K562 (cell line): ENCODE results near the gene JDP2. TPM values are rescaled to one million over a fixed set of nuclear protein-coding genes. Genes with fewer than 3 reads are reported as not detected.

ENCODE experiments used
- ATF1 ChIP-seq, 2 experiments: fragments of 450-650 bp in 1 of 2; IDR thresholded peaks; 2 replicates each; pipeline ENCODE4 v1.6.1; 2016; ENCODE audit warnings: missing compliant biosample characterization in 1 of 2, missing genetic modification characterization in 1 of 2
- ELF1 ChIP-seq: fragments of 200-800 bp; sonication (Bioruptor generic); IDR thresholded peaks from 2 replicates; pipeline ENCODE4 v1.6.1; 2016; ENCODE audit warnings: missing genetic modification characterization, missing compliant biosample characterization
- GTF2A2 ChIP-seq: IDR thresholded peaks from 2 replicates; pipeline ENCODE4 v1.6.1; 2016; ENCODE audit warnings: mild to moderate bottlenecking, missing genetic modification characterization, missing compliant biosample characterization
- MCM7 ChIP-seq, 2 experiments: fragments of 450-650 bp; IDR thresholded peaks; 2 replicates each; pipeline ENCODE4 v1.6.1; 2016 to 2018
- MTA3 ChIP-seq: fragments of 450-650 bp; formaldehyde crosslinking; IDR thresholded peaks from 2 replicates; pipeline ENCODE4 v1.6.1; 2017; ENCODE audit warnings: mild to moderate bottlenecking, borderline replicate concordance
- NRF1 ChIP-seq, 2 experiments: fragments of 450-650 bp; IDR thresholded peaks in 1 of 2; conservative IDR thresholded peaks in 1 of 2; 2 replicates each; pipeline ENCODE4 v1.6.1; 2014; ENCODE audit warnings: mild to moderate bottlenecking in 2 of 2
- PCBP1 ChIP-seq: fragments of 200-400 bp; formaldehyde crosslinking; IDR thresholded peaks from 2 replicates; pipeline ENCODE4 v1.6.1; 2018; ENCODE audit warnings: mild to moderate bottlenecking, low read depth, low read length; ENCODE audit not compliant: poor library complexity, severe bottlenecking
- PHF8 ChIP-seq: fragments of 200-600 bp; sonication (generic); IDR thresholded peaks from 2 replicates; pipeline ENCODE4 v1.6.1; 2012; ENCODE audit warnings: mixed run types, mild to moderate bottlenecking, inconsistent platforms, low read length, moderate library complexity, borderline replicate concordance
- PRDM10 ChIP-seq: fragments of 450-650 bp; IDR thresholded peaks from 2 replicates; pipeline ENCODE4 v1.6.1; 2018; ENCODE audit not compliant: partially characterized antibody
- SETDB1 ChIP-seq: IDR thresholded peaks from one replicate; pipeline ENCODE4 v1.6.1; 2012; ENCODE audit warnings: low read length, control low read depth, inconsistent platforms
- SPI1 ChIP-seq: IDR thresholded peaks from 2 replicates; pipeline ENCODE4 v1.6.1; 2011; ENCODE audit warnings: low read depth, low read length, control low read depth, borderline replicate concordance
- VEZF1 ChIP-seq: fragments of 200-800 bp; sonication (Bioruptor generic); IDR thresholded peaks from 2 replicates; pipeline ENCODE4 v1.6.1; 2017; ENCODE audit warnings: missing genetic modification characterization, missing compliant biosample characterization
- ZBTB12 ChIP-seq: fragments of 250-450 bp; sonication (Bioruptor Pico); IDR thresholded peaks from 2 replicates; pipeline ENCODE4 v1.4.0; 2020
- ZNF740 ChIP-seq, 3 experiments: fragments of 200-800 bp in 1 of 3; sonication (Bioruptor generic) in 1 of 3; sonication (generic) in 1 of 3; formaldehyde crosslinking in 1 of 3; IDR thresholded peaks; 2 replicates each; pipeline versions ENCODE4 v1.6.1 to v1.8.0; 2016 to 2022; ENCODE audit warnings: mild to moderate bottlenecking in 2 of 3, missing compliant biosample characterization in 2 of 3, missing genetic modification characterization in 2 of 3, missing genetic modification reagents in 1 of 3
- ZNF77 ChIP-seq: fragments of 250-450 bp; sonication (Bioruptor Pico); IDR thresholded peaks from 2 replicates; pipeline ENCODE4 v1.5.0; 2020
- polyA plus RNA-seq, 8 experiments: library from polyadenylated mRNA; depleted of rRNA in 4 of 8; stranded (reverse) in 5 of 8; unstranded in 3 of 8; fragments of >200 nt; fragmentation: Nextera tagmentation in 2 of 8; fragmentation: Illumina TruSeq in 1 of 8; extraction: Ambion mirVana in 2 of 8; extraction: Trizol in 1 of 8; gene quantifications; 2 replicates each; pipeline versions ENCODE4 v1.2.1 to v1.2.3, GENCODE V29; 2011 to 2014; ENCODE audit warnings: inconsistent platforms in 1 of 8, missing spikeins in 1 of 8
- total RNA-seq, 7 experiments: library from RNA; depleted of rRNA in 6 of 7; stranded (reverse); fragments of >200 nt in 6 of 7; fragmentation: Illumina TruSeq in 2 of 7; extraction: Trizol in 2 of 7; gene quantifications; 2 replicates each; pipeline versions ENCODE4 v1.2.1 to v1.2.3, GENCODE V29; 2011 to 2021; ENCODE audit warnings: low replicate concordance in 1 of 7
- TF ChIP-seq, protein P1 (sequence below), 2 experiments: fragments of 450-650 bp in 1 of 2; sonication (generic) in 1 of 2; formaldehyde crosslinking in 1 of 2; IDR thresholded peaks in 1 of 2; conservative IDR thresholded peaks in 1 of 2; 2 replicates each; pipeline versions ENCODE4 v1.6.1 to v1.8.1; 2016 to 2023; ENCODE audit warnings: mild to moderate bottlenecking in 2 of 2, moderate library complexity in 2 of 2, inconsistent platforms in 1 of 2, missing genetic modification reagents in 1 of 2

The JDP2 gene
- total and polyA plus RNA-seq, 9 of the 15 experiments (the other 6 are each of a cell fraction or from before 2014, with no cell fraction given), result 0.27 to 13.8 (median 3.1) TPM

- TF ChIP-seq ZNF740 (CRISPR knock-in tag; IDR thresholded peaks at IDR 0.05), result peak; percentile 75; the same call in 1 of the 2 replicates
- no peak for TF ChIP-seq ZNF740 (tag; IDR thresholded peaks at IDR 0.05)
- TF ChIP-seq VEZF1 (CRISPR knock-in tag), result peak; percentile 84
- TF ChIP-seq MTA3, result peak; percentile 37; the same call in 1 of the 2 replicates
- peak; percentile 36 to 46; a peak in 3 of 4 replicates for TF ChIP-seq NRF1 (conservative IDR thresholded peaks at IDR 0.05 in 1 of 2, IDR thresholded peaks at IDR 0.05 in 1 of 2)
- TF ChIP-seq PRDM10, result no peak
- TF ChIP-seq ZBTB12 (CRISPR knock-in tag), result peak; percentile 23; the same call in 1 of the 2 replicates
- TF ChIP-seq PCBP1, result peak; percentile 48
- peak; percentile 46; the same call in 1 of the 2 replicates for TF ChIP-seq SPI1
- TF ChIP-seq ELF1, result peak; percentile 80
- TF ChIP-seq GTF2A2 (tag), result no peak
- no peak for TF ChIP-seq ATF1 (CRISPR knock-in tag; IDR thresholded peaks at IDR 0.05)
- TF ChIP-seq ATF1 (tag; IDR thresholded peaks at IDR 0.05), result peak; percentile 59
- no peak for TF ChIP-seq MCM7 (IDR thresholded peaks at IDR 0.05)
- peak; percentile 39; the same call in 1 of the 2 replicates for TF ChIP-seq PHF8
- TF ChIP-seq, protein P1, sequence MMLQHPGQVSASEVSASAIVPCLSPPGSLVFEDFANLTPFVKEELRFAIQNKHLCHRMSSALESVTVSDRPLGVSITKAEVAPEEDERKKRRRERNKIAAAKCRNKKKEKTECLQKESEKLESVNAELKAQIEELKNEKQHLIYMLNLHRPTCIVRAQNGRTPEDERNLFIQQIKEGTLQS (IDR thresholded peaks at IDR 0.05), result peak; percentile 69; the same call in 1 of the 2 replicates
- TF ChIP-seq, protein P1 (CRISPR knock-in tag; conservative IDR thresholded peaks at IDR 0.05), result no peak
- TF ChIP-seq SETDB1, result no peak
- no peak for TF ChIP-seq ZNF77
Measured at GRCh38 chr14:75427482-75428229, at the start of gene JDP2 (continued).
